Epithelial cell of umbilical artery (primary cell): ENCODE data around the gene ENTPD2. TPM values are rescaled to one million over a fixed set of nuclear protein-coding genes. Genes with fewer than 3 reads are reported as not detected.

Experiments
- total RNA-seq: library from RNA; depleted of rRNA; stranded (reverse); fragments of >200 nt; gene quantifications from 2 replicates; pipeline ENCODE4 v1.2.3, GENCODE V29; 2014

Gene ENTPD2
- total RNA-seq: not detected in 2 replicates

DNA sequence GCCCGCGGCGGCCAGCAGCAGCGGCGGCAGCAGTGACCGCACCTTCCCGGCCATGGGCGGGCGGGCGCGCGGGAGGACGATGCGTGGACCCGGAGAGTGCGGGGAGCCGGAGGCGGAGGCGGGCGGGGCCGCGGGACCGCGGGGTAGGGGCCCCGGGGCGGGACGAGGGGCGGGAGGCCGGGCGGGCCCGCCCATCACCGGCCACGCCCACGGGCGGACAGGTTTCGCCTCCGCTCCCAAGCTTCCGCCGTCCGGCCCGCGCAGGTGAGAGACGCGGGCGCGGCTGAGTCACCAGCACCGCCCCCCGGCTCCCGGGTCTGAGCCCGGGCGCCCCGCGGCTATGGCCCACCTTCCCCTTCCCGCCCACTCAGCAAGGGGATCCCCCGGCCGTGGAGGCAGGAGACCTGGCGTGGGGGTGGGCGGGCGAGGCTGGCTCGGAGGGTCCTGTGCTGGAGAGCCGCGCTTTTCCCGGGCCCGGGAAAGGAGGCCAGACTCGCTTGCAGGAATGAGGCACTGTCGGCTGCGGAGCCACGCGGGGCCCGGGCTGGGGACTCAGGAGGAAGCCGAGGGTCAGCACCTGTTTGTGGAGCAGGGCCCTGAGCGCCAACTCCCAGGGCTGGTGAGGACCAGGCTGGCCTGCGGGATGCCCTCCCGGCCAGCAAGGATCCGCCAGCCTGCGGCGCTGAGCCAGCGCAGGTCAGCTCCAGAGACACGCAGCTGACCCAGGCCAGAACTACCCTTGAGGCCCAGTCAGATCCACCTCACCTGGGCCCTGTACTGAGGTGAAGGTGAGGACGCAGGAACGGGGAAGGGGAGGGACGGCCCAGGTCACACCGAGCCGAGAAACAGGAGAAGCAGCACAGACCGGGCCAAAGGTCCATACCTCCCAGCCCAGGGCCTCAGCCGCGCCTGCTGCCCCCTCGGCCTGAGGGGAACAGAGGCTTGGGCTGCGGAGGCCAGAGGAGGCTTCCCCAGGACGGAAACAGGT lies at the start of gene ENTPD2:
Gene ENTPD2 (minus strand): TSS at position 118 of the 988 bp plus-strand sequence. CDS start 64 bp downstream, at position 54.

DNA sequence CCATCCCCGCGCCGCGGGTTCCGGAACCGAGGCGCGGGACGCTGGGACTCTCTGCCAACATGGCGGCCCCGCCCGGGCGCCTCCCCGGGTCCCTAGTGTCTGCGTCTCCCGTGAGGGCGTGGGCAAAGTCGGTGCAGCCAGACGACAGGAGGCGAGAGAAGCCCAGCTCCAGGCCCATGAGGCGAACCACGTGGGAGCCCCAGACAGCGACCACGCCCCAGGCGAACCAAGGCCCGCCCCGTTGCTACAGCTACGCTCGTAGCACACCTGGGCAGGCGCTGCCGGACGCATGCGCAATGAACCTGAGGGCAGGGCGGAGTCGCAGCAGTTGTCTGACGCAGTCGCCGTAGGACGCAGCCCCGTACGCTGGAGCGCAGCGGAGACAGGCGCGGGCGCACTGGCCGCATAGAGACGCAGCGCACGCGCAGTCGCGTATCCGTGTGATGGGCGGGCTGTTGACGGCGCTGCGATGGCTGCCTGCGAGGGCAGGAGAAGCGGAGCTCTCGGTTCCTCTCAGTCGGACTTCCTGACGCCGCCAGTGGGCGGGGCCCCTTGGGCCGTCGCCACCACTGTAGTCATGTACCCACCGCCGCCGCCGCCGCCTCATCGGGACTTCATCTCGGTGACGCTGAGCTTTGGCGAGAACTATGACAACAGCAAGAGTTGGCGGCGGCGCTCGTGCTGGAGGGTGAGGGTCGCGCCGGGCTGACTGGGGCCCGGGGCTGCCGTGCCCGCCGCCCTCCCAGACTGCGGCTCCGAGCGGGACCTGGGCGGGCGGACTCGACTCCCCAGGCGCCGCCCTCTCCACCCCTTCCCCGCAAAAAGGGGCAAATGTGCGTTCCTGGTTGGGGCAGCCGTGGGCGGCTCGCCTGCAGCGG lies 32.9 kb upstream of the ENTPD2 start, which contains the start of gene MAN1B1:
Gene MAN1B1 (plus strand): TSS at position 455 of the 878 bp plus-strand sequence. CDS start 15 bp downstream, at position 470.

GRCh38 chr9:137077010-137077747 lies 23.3 kb upstream of the ENTPD2 start, which contains the start of gene UAP1L1:
TSS of gene UAP1L1 (plus strand) at chr9:137077517. CDS start at chr9:137077533, 16 bp downstream.

DNA sequence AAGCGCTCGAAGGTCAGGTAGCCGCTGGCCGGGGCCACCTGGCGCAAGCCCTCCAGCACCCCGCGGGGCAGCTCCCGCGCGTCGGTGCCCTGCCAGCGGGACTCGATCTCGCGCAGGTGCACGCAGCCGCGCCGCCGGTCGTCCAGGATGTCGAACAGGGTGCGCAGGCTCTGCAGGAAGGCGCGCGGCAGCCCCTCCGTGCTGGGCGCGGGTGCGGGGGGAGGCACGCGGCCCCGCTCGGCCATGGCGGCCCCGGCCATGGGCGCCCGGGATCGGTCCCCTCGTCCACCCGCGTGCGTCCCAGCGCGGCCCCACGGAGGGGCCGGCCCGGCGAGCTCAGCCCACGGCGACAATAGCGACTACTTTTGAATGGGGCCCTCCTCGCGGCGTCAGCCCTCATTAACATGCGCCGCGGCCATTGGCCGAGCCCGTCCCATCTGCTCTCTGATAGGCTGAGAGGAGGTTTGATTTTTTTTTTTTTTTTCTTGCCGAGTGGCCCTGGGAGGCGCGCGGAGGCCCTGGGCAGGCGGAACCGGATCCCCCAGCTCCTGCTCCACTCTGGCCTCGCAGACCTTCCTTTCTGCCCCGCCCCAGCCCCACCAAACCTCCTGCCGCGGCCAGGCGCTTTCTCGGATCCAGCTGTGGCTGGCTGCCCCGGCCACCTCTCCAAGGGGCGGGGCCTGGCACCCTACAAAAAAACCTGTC lies 16.5 kb upstream of the ENTPD2 start, which contains the start of gene SAPCD2:
Gene SAPCD2 (minus strand): TSS at position 357 of the 705 bp plus-strand sequence. CDS start 97 bp downstream, at position 260.

GRCh38 chr9:137046088-137046787 lies 7.6 kb downstream of the ENTPD2 start, which contains the start of gene NPDC1:
TSS of gene NPDC1 (minus strand) at chr9:137046177. CDS start at chr9:137045989, 188 bp downstream.

GRCh38 chr9:137031904-137032640 lies 21.8 kb downstream of the ENTPD2 start, which contains the start of gene FUT7:
TSS of gene FUT7 (minus strand) at chr9:137032088. CDS start at chr9:137031991, 97 bp downstream.

DNA sequence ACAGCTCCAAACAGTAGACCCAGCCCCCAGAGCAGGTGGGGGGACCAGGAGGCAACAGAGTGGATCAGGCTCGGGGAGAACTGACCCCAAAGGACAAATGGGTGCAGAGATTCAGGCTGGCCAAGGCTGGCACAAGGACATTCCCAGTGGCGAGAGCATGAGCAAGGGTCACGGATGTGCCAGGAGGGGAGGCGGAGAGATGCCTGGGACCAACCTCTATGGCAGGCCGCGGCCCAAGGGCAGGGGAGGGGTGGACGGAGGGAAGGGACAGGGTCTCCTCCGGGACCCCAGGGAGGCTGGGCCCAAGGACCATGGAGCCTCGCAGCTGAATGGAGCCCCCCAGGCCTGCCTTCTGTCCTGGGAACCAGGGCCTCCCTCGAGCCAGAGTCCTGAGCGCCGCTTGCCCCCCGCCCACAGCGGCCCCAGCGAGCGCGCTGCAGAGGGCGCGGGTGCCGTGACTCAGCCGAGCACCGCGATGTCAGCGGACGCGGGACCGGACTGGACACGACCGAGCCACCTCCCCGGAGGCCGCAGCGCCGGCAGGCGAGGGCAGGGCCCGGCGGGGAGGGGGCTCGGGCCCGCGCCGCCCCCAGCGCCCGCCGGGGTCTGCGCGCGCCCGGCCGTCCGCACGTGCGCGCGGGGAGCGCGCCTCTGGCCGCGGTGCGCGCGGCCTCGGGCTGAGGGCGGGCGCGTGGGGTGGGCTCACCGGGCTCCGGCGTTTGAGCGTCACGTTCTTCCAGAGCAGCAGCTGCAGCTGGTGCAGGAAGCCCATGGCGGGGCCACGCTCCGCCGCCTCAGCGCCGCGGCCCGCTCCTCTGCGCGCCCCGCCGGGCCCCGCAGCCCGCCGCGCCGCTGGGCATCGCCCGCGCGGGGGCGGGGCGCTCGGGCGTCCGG lies 26.2 kb downstream of the ENTPD2 start, which contains the start of gene ABCA2:
Gene ABCA2 (minus strand): TSS at position 869 of the 894 bp plus-strand sequence. CDS start 97 bp downstream, at position 772.

Other genes starting within 250 kb of the ENTPD2 start
- 57.9 and 64.6 TPM in 2 replicates for gene RABL6, start 246.1 kb downstream of the ENTPD2 start, total RNA-seq
- 0.61 and 0.65 TPM in 2 replicates for gene AJM1, start 211.6 kb downstream of the ENTPD2 start, total RNA-seq
- gene PHPT1, start 204.7 kb downstream of the ENTPD2 start, total RNA-seq: 91.8 and 130 TPM in 2 replicates
- gene MAMDC4, start 201.7 kb downstream of the ENTPD2 start, total RNA-seq: 0.32 and 1.5 TPM in 2 replicates
- gene EDF1, start 187.8 kb downstream of the ENTPD2 start, total RNA-seq: 352 and 430 TPM in 2 replicates
- gene TRAF2, start 167.5 kb downstream of the ENTPD2 start, total RNA-seq: 11.1 and 11.4 TPM in 2 replicates
- gene FBXW5, start 109.3 kb downstream of the ENTPD2 start, total RNA-seq: 124 and 151 TPM in 2 replicates
- gene C8G, start 108.8 kb downstream of the ENTPD2 start, total RNA-seq: not detected in 2 replicates
- not detected in 2 replicates for gene LCN12, start 101.8 kb downstream of the ENTPD2 start, total RNA-seq
- gene PTGDS, start 76.6 kb downstream of the ENTPD2 start, total RNA-seq: 0.65 TPM in 1 of 2 replicates, not detected in the other
- not detected in 2 replicates for gene LCNL1, start 71.1 kb downstream of the ENTPD2 start, total RNA-seq
- 18.8 and 26.0 TPM in 2 replicates for gene PAXX, start 61.6 kb downstream of the ENTPD2 start, total RNA-seq
- gene CLIC3, start 57.5 kb downstream of the ENTPD2 start, total RNA-seq: 0.32 TPM in 1 of 2 replicates, not detected in the other
- 4.0 and 8.4 TPM in 2 replicates for gene ABCA2, start 25.8 kb downstream of the ENTPD2 start, total RNA-seq
- gene FUT7, start 22.0 kb downstream of the ENTPD2 start, total RNA-seq: not detected in 2 replicates
- 28.3 and 29.2 TPM in 2 replicates for gene NPDC1, start 7.9 kb downstream of the ENTPD2 start, total RNA-seq
- gene SAPCD2, start 16.5 kb upstream of the ENTPD2 start, total RNA-seq: 15.3 and 19.3 TPM in 2 replicates
- gene UAP1L1, start 23.5 kb upstream of the ENTPD2 start, total RNA-seq: 6.2 and 15.8 TPM in 2 replicates
- 57.0 and 64.3 TPM in 2 replicates for gene MAN1B1, start 32.9 kb upstream of the ENTPD2 start, total RNA-seq
- gene DPP7, start 60.7 kb upstream of the ENTPD2 start, total RNA-seq: 63.1 and 69.8 TPM in 2 replicates
- under 0.01 TPM in 2 replicates for gene GRIN1, start 85.1 kb upstream of the ENTPD2 start, total RNA-seq
- gene LRRC26, start 116.0 kb upstream of the ENTPD2 start, total RNA-seq: not detected in 2 replicates
- gene TMEM210, start 118.0 kb upstream of the ENTPD2 start, total RNA-seq: not detected in 2 replicates
- 22.7 and 24.6 TPM in 2 replicates for gene ANAPC2, start 134.5 kb upstream of the ENTPD2 start, total RNA-seq
- gene SSNA1, start 134.6 kb upstream of the ENTPD2 start, total RNA-seq: 105 and 126 TPM in 2 replicates
- 4.6 and 5.5 TPM in 2 replicates for gene TPRN, start 146.7 kb upstream of the ENTPD2 start, total RNA-seq
- 30.9 and 34.1 TPM in 2 replicates for gene TMEM203, start 151.6 kb upstream of the ENTPD2 start, total RNA-seq
- gene NDOR1, start 151.6 kb upstream of the ENTPD2 start, total RNA-seq: 3.6 TPM in 2 replicates
- 0.32 TPM in 1 of 2 replicates, not detected in the other for gene RNF208, start 168.2 kb upstream of the ENTPD2 start, total RNA-seq
- 0.32 TPM in 1 of 2 replicates, not detected in the other for gene CYSRT1, start 171.1 kb upstream of the ENTPD2 start, total RNA-seq
- not detected in 2 replicates for gene RNF224, start 173.4 kb upstream of the ENTPD2 start, total RNA-seq
- gene SLC34A3, start 176.8 kb upstream of the ENTPD2 start, total RNA-seq: not detected in 2 replicates
- gene TUBB4B, start 187.2 kb upstream of the ENTPD2 start, total RNA-seq: 222 and 249 TPM in 2 replicates
- not detected in 2 replicates for gene STPG3, start 197.2 kb upstream of the ENTPD2 start, total RNA-seq
- gene NELFB, start 201.3 kb upstream of the ENTPD2 start, total RNA-seq: 61.4 and 67.0 TPM in 2 replicates
- gene TOR4A, start 223.7 kb upstream of the ENTPD2 start, total RNA-seq: 29.3 and 39.0 TPM in 2 replicates
- 25.1 and 46.1 TPM in 2 replicates for gene NRARP, start 248.2 kb upstream of the ENTPD2 start, total RNA-seq